ENCODE measurements around the gene RFXAP.

DNA sequence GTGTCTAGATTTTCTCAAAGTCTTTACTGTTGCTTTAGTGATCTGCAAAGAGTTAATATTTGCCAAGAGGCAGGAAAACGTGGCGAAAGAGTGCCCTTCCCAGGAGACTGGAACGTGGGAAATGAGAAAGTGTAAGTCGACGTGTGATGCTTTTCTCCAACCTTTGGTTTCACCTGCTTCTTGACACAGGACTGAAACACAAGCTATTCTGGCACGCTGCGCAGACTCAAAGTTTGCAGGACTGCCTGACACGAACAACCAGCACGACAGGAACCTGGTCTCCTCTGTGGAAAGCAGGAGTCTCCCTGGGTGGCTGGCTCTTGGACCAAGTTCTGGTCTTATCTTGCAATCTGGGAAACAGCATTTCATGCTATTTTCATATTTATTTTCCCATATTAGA, 28.6 kb downstream of the RFXAP start:
- TF ChIP-seq, protein P1, sequence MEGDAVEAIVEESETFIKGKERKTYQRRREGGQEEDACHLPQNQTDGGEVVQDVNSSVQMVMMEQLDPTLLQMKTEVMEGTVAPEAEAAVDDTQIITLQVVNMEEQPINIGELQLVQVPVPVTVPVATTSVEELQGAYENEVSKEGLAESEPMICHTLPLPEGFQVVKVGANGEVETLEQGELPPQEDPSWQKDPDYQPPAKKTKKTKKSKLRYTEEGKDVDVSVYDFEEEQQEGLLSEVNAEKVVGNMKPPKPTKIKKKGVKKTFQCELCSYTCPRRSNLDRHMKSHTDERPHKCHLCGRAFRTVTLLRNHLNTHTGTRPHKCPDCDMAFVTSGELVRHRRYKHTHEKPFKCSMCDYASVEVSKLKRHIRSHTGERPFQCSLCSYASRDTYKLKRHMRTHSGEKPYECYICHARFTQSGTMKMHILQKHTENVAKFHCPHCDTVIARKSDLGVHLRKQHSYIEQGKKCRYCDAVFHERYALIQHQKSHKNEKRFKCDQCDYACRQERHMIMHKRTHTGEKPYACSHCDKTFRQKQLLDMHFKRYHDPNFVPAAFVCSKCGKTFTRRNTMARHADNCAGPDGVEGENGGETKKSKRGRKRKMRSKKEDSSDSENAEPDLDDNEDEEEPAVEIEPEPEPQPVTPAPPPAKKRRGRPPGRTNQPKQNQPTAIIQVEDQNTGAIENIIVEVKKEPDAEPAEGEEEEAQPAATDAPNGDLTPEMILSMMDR (IDR thresholded peaks at IDR 0.05; ENCODE audit: insufficient read depth, low read depth, low read length): no peak
- no peak for TF ChIP-seq EZH2 (IDR thresholded peaks at IDR 0.05; ENCODE audit: insufficient read depth, low read length)
